ENCODE data around the gene CAPSL. TPM values are rescaled to one million over a fixed set of nuclear protein-coding genes. Genes with fewer than 3 reads are reported as not detected.

Gene CAPSL
- total and polyA plus RNA-seq, 9 of the 15 experiments (the other 6 are each of a cell fraction or from before 2014, with no cell fraction given), result not detected

- no peaks in the 10 kb centered on the region for H3K9me3 ChIP-seq (replicated peaks; ENCODE audit: control insufficient read depth, insufficient read depth, low read depth, low read length)
- H3K4me1 ChIP-seq (replicated peaks in 1 of 2; ENCODE audit: control insufficient read depth in 2 of 2, insufficient read depth in 2 of 2, low read length in 2 of 2), result no peaks in the 10 kb centered on the region
- no peak overlapping the region for H2AFZ ChIP-seq (ENCODE audit: low read depth, low read length)
- WGBS (ENCODE audit: insufficient coverage, low coverage, missing lambda C conversion rate), result 0% methylated on average over 4 of the region's 4 CpGs
- intact Hi-C loops (cut with micrococcal nuclease) (no loop called here), in situ Hi-C loops (cut with MboI) (no loop called here)
- H3K9me1 ChIP-seq (ENCODE audit: control insufficient read depth, insufficient read depth, low read length), result no peaks in the 10 kb centered on the region
- H3K79me2 ChIP-seq (ENCODE audit: control insufficient read depth, insufficient read depth, low read length), result no peaks in the 10 kb centered on the region
- no peaks in the 10 kb centered on the region for H3K27me3 ChIP-seq (ENCODE audit: control insufficient read depth in 2 of 2, insufficient read depth in 2 of 2, low read length in 2 of 2)
- H4K20me1 ChIP-seq (replicated peaks; ENCODE audit: control insufficient read depth, insufficient read depth, low read length), result no peaks in the 10 kb centered on the region
- no peak overlapping the region for H3K4me2 ChIP-seq (ENCODE audit: insufficient read depth, low read length)
- no peaks in the 10 kb centered on the region for H3K36me3 ChIP-seq (ENCODE audit: control insufficient read depth, insufficient read depth, low read length)
- no peak for TF ChIP-seq PHF21A (IDR thresholded peaks at IDR 0.05; ENCODE audit: borderline replicate concordance, low read depth)
- TF ChIP-seq TAF15 (IDR thresholded peaks at IDR 0.05; ENCODE audit: low read depth, low read length), result no peak
- TF ChIP-seq PRMT5 (CRISPR knock-in tag; IDR thresholded peaks at IDR 0.05), result no peak
- TF ChIP-seq CLOCK (CRISPR knock-in tag; IDR thresholded peaks at IDR 0.05; ENCODE audit: borderline replicate concordance), result no peak
- no peak for TF ChIP-seq MLX (CRISPR knock-in tag; conservative IDR thresholded peaks at IDR 0.05)
- POLR2A ChIA-PET, result no interaction called here
- DNase-seq (ENCODE audit: extremely low read depth in 1 of 4, low spot score in 3 of 4), result no peak
- no peak overlapping the region for H3K9ac ChIP-seq (ENCODE audit: insufficient read depth in 1 of 2, low read depth in 2 of 2, low read length in 2 of 2)
- H3K4me3 ChIP-seq, result no peak overlapping the region
- no peak overlapping the region for H3K27ac ChIP-seq (ENCODE audit: extremely low read depth, low read depth, low read length)
- BruUV-seq (replicated peaks), result no TSS peak
- FAIRE-seq, result no peak
- ATAC-seq, result no peak
- CTCF ChIA-PET (ENCODE audit: low intra/inter-chr PET ratio), result no interaction called here
These were observed 67.8 kb downstream of the CAPSL start for GRCh38 chr5:35870605-35871004.
